ENCODE measurements around the gene NELL2.

The NELL2 gene

DNA sequence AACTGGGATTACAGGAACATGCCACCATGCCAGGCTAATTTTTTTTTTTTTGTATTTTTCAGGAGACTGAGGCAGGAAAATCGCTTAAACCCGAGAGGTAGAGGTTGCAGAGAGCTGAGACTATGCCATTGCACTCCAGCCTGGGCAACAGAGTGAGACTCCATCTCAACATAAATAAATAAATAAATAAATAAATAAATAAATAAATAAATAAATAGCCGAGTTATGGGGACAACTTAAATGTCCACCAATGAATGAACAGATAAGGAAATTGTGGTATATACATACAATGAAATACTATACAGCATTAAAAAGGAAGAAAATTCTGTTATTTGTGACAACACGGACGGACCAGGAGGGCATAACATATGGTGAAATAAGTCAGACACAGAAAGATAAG, 325.7 kb downstream of the NELL2 start:
- TF ChIP-seq OSR1 (CRISPR knock-in tag; IDR thresholded peaks at IDR 0.05) (no peak), ZNF8 (CRISPR knock-in tag; IDR thresholded peaks at IDR 0.05) (0 out of 2 replicates have a peak, but pooled peaks have one; percentile 12), ISL1 (CRISPR knock-in tag; IDR thresholded peaks at IDR 0.05) (no peak)
- ATAC-seq = no peak

GRCh38 chr12:44546060-44546459, 330.1 kb downstream of the NELL2 start:
- ATAC-seq = no peak
- TF ChIP-seq RARB (CRISPR knock-in tag; IDR thresholded peaks at IDR 0.05) (no peak), ISL1 (CRISPR knock-in tag; IDR thresholded peaks at IDR 0.05) (no peak; the same call in 1 of the 2 replicates), GLIS3 (CRISPR knock-in tag; IDR thresholded peaks at IDR 0.05) (no peak), CREB5 (CRISPR knock-in tag; IDR thresholded peaks at IDR 0.05; ENCODE audit: low read depth) (no peak), SNAI2 (CRISPR knock-in tag; IDR thresholded peaks at IDR 0.05) (no peak)

- no peak for TF ChIP-seq CSDC2 (CRISPR knock-in tag; IDR thresholded peaks at IDR 0.05)
- TF ChIP-seq RARB (CRISPR knock-in tag; IDR thresholded peaks at IDR 0.05) = no peak
- TF ChIP-seq ESRRG (CRISPR knock-in tag; IDR thresholded peaks at IDR 0.05) = no peak
- TF ChIP-seq CREB5 (CRISPR knock-in tag; IDR thresholded peaks at IDR 0.05; ENCODE audit: low read depth) = no peak
- no peak for TF ChIP-seq TOX (CRISPR knock-in tag; IDR thresholded peaks at IDR 0.05; ENCODE audit: borderline replicate concordance)
- TF ChIP-seq POU6F1 (CRISPR knock-in tag; IDR thresholded peaks at IDR 0.05; ENCODE audit: borderline replicate concordance, low read depth) = no peak
- TF ChIP-seq ZNF565 (CRISPR knock-in tag; conservative IDR thresholded peaks at IDR 0.05; ENCODE audit: low read depth) = no peak
- no peak for TF ChIP-seq BACH2 (CRISPR knock-in tag; IDR thresholded peaks at IDR 0.05; ENCODE audit: borderline replicate concordance)
- no peak for TF ChIP-seq ISL1 (CRISPR knock-in tag; IDR thresholded peaks at IDR 0.05)
- no peak for TF ChIP-seq SNAI2 (CRISPR knock-in tag; IDR thresholded peaks at IDR 0.05)
- TF ChIP-seq PATZ1 (CRISPR knock-in tag; IDR thresholded peaks at IDR 0.05; ENCODE audit: borderline replicate concordance) = no peak
- TF ChIP-seq ZNF8 (CRISPR knock-in tag; IDR thresholded peaks at IDR 0.05) = no peak
- ATAC-seq = no peak
These were observed 332.1 kb downstream of the NELL2 start for GRCh38 chr12:44544018-44544417.

- no peak for ATAC-seq
- TF ChIP-seq TCF4 (CRISPR knock-in tag; IDR thresholded peaks at IDR 0.05; ENCODE audit: borderline replicate concordance) (no peak), ISL1 (CRISPR knock-in tag; IDR thresholded peaks at IDR 0.05) (no peak), ZFP3 (CRISPR knock-in tag; IDR thresholded peaks at IDR 0.05) (no peak), PPARA (CRISPR knock-in tag; IDR thresholded peaks at IDR 0.05; ENCODE audit: borderline replicate concordance) (no peak), OSR1 (CRISPR knock-in tag; IDR thresholded peaks at IDR 0.05) (no peak), ARNTL (CRISPR knock-in tag; IDR thresholded peaks at IDR 0.05; ENCODE audit: borderline replicate concordance, low read depth) (no peak)
- TF ChIP-seq, protein P1, sequence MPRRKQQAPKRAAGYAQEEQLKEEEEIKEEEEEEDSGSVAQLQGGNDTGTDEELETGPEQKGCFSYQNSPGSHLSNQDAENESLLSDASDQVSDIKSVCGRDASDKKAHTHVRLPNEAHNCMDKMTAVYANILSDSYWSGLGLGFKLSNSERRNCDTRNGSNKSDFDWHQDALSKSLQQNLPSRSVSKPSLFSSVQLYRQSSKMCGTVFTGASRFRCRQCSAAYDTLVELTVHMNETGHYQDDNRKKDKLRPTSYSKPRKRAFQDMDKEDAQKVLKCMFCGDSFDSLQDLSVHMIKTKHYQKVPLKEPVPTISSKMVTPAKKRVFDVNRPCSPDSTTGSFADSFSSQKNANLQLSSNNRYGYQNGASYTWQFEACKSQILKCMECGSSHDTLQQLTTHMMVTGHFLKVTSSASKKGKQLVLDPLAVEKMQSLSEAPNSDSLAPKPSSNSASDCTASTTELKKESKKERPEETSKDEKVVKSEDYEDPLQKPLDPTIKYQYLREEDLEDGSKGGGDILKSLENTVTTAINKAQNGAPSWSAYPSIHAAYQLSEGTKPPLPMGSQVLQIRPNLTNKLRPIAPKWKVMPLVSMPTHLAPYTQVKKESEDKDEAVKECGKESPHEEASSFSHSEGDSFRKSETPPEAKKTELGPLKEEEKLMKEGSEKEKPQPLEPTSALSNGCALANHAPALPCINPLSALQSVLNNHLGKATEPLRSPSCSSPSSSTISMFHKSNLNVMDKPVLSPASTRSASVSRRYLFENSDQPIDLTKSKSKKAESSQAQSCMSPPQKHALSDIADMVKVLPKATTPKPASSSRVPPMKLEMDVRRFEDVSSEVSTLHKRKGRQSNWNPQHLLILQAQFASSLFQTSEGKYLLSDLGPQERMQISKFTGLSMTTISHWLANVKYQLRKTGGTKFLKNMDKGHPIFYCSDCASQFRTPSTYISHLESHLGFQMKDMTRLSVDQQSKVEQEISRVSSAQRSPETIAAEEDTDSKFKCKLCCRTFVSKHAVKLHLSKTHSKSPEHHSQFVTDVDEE (CRISPR knock-in tag; IDR thresholded peaks at IDR 0.05) = no peak
These were observed 333.4 kb downstream of the NELL2 start for GRCh38 chr12:44542716-44543115.

All from SK-N-SH treated with all-trans-retinoic acid at 6 μM for 48 hours (cell line).